Lung (tissue), 16 donors: ENCODE results near the gene KPNA2. TPM values are rescaled to one million over a fixed set of nuclear protein-coding genes. Genes with fewer than 3 reads are reported as not detected.
A peak's percentile ranks its signal among the peaks of the same experiment; 100 is the strongest.

Source experiments
- ATAC-seq: fragments of 200-7000 bp; cut with Tn5 transposase; one replicate; pipeline ENCODE4 v1.9.1; 2020; ENCODE audit warnings: moderate number of reproducible peaks; ENCODE audit not compliant: insufficient read depth, low FRiP score
- DNase-seq, 3 donors: peaks; one replicate each; pipeline ENCODE4 v3.0.0-alpha.2; 2013 to 2017
- H3K27ac ChIP-seq, 2 donors: one replicate each; pipeline ENCODE4 v1.5.1; 2013; ENCODE audit warnings: mild to moderate bottlenecking in 2 of 2, moderate library complexity in 2 of 2, control low read depth in 1 of 2, inconsistent platforms in 1 of 2, low read depth in 1 of 2, low read length in 1 of 2
- H3K27me3 ChIP-seq, 3 donors: one replicate each; pipeline ENCODE4 v1.5.1; 2013; ENCODE audit warnings: low read length in 2 of 3; ENCODE audit not compliant: control insufficient read depth in 3 of 3, insufficient read depth in 3 of 3
- H3K36me3 ChIP-seq, 4 donors: one replicate each; pipeline ENCODE4 v1.5.1; 2013; ENCODE audit warnings: low read length in 4 of 4, mild to moderate bottlenecking in 1 of 4, moderate library complexity in 1 of 4; ENCODE audit not compliant: control insufficient read depth in 4 of 4, insufficient read depth in 4 of 4
- H3K4me1 ChIP-seq, 5 donors: one replicate each; pipeline ENCODE4 v1.5.1; 2013; ENCODE audit warnings: low read length in 5 of 5, mild to moderate bottlenecking in 2 of 5, moderate library complexity in 1 of 5; ENCODE audit not compliant: control insufficient read depth in 5 of 5, insufficient read depth in 5 of 5
- H3K4me3 ChIP-seq: one replicate; pipeline ENCODE4 v1.5.1; 2013; ENCODE audit warnings: mild to moderate bottlenecking, control low read depth, moderate library complexity
- H3K9ac ChIP-seq, 2 donors: one replicate each; pipeline ENCODE4 v1.5.1; 2013; ENCODE audit warnings: low read length in 2 of 2, control low read depth in 1 of 2; ENCODE audit not compliant: insufficient read depth in 1 of 2
- H3K9me3 ChIP-seq, 4 donors: one replicate each; pipeline ENCODE4 v1.5.1; 2013; ENCODE audit warnings: low read length in 3 of 4, mild to moderate bottlenecking in 1 of 4, moderate library complexity in 1 of 4; ENCODE audit not compliant: control insufficient read depth in 4 of 4, insufficient read depth in 3 of 4
- CTCF ChIP-seq: IDR thresholded peaks from 2 replicates; pipeline ENCODE4 v1.5.1; 2012; ENCODE audit warnings: mild to moderate bottlenecking; ENCODE audit errors: control extremely low read depth, extremely low read depth
- WGBS, 2 donors: extraction: QIAGEN DNeasy Blood & Tissue Kit; methylation state at CpG; one replicate each; pipeline ENCODE4 v1.1.7; 2013; 5-methylcytosine and 5-hydroxymethylcytosine counted together
- long read RNA-seq, 5 donors: transcript quantifications; one replicate each; lab custom pipeline, GENCODE V29; 2026
- polyA plus RNA-seq, 2 donors: library from polyadenylated mRNA; stranded (reverse); fragments of 200-250 nt; gene quantifications; one replicate each; pipeline ENCODE4 v1.2.1, GENCODE V29; 2013
- total RNA-seq, 2 donors: library from RNA; depleted of rRNA in 1 of 2; stranded (reverse); fragments of >200 nt in 1 of 2; gene quantifications; one replicate each; pipeline ENCODE4 v1.2.1, GENCODE V29; 2014 to 2021
- donor health status: control.
- donor health status: control.
- donor health status: Bipolar disorder and iron deficiency.
- donor health status: healthy.
- donor health status: DM: yes; HTN: yes; CAD: no.

KPNA2 gene
- total RNA-seq (10 to 100 TPM; 17.5 to 20.2 TPM), polyA plus RNA-seq (10 to 100 TPM; 16.1 to 24.4 TPM)
- long read RNA-seq, donor 1, transcript KPNA2-201 (11 exons, 2,181 nt) = major isoform, 30 of 44 reads
- long read RNA-seq, donor 1, partial matches to known transcripts = 13 of 44 reads
- long read RNA-seq, donor 1, other reads (novel, unspliced or antisense) = 0 of 44 reads
- long read RNA-seq, donor 2, transcript KPNA2-201 (11 exons, 2,181 nt) = major isoform, 8 of 25 reads
- long read RNA-seq, donor 2, partial matches to known transcripts = 16 of 25 reads
- long read RNA-seq, donor 2, other reads (novel, unspliced or antisense) = 0 of 25 reads
- long read RNA-seq, donor 3, transcript KPNA2-201 (11 exons, 2,181 nt) = major isoform, 7 of 20 reads
- long read RNA-seq, donor 3, partial matches to known transcripts = 12 of 20 reads
- long read RNA-seq, donor 3, other reads (novel, unspliced or antisense) = 0 of 20 reads
- long read RNA-seq, donor 4, transcript KPNA2-201 (11 exons, 2,181 nt) = major isoform, 5 of 32 reads
- long read RNA-seq, donor 4, partial matches to known transcripts = 25 of 32 reads
- long read RNA-seq, donor 4, other reads (novel, unspliced or antisense) = 0 of 32 reads
- long read RNA-seq, donor 5, transcript KPNA2-201 (11 exons, 2,181 nt) = major isoform, 20 of 56 reads
- long read RNA-seq, donor 5, partial matches to known transcripts = 33 of 56 reads
- long read RNA-seq, donor 5, other reads (novel, unspliced or antisense) = 0 of 56 reads

- H3K27me3 ChIP-seq = no peaks in the 10 kb centered on the region
- H3K36me3 ChIP-seq = peaks cover 0 to 10% (median 5%) of the 10 kb centered on the region in 4 donors
- WGBS, 2 donors = 0% methylated on average over 65 to 69 of the region's 72 CpGs
- H3K4me3 ChIP-seq = peak within 1 kb of the TSS; percentile 93
- H3K4me1 ChIP-seq = peaks cover 0 to 24% (median 0%) of the 10 kb centered on the region in 5 donors
- ATAC-seq (peak; percentile 95), DNase-seq (peak; percentile 98 to 99 (median 99))
- TF ChIP-seq CTCF = no peak
- H3K9me3 ChIP-seq = no peaks in the 10 kb centered on the region
- peak within 1 kb of the TSS; percentile 68 to 88 for H3K9ac ChIP-seq
- peak within 1 kb of the TSS; percentile 24 to 88 for H3K27ac ChIP-seq
Measured at GRCh38 chr17:68035523-68036303, at the start of gene KPNA2. KPNA2 (plus strand) TSS chr17:68035735; CDS start chr17:68037133, 1,398 bp downstream.

GRCh38 chr17:67990909-67991308 lies 44.6 kb upstream of the KPNA2 start:
- TF ChIP-seq CTCF = no peak
- H3K4me3 ChIP-seq = no peak overlapping the region
- H3K36me3 ChIP-seq = peaks cover 0 to 3% (median 0%) of the 10 kb centered on the region in 4 donors
- no peaks in the 10 kb centered on the region for H3K9me3 ChIP-seq
- H3K27me3 ChIP-seq = no peaks in the 10 kb centered on the region
- no peak for DNase-seq
- H3K9ac ChIP-seq = no peak overlapping the region
- H3K27ac ChIP-seq = no peak overlapping the region
- ATAC-seq = no peak
- WGBS, 2 donors = 96 to 97% methylated on average over 4 of the region's 4 CpGs
- peaks cover 3 to 18% (median 4%) of the 10 kb centered on the region in 5 donors for H3K4me1 ChIP-seq

- ATAC-seq (no peak), DNase-seq (peak in 1 of 3 donors; percentile 22)
- Histone ChIP-seq H3K4me3 (peak overlapping the region; percentile 58), H3K9ac (peak overlapping the region; percentile 83 to 87), H3K27me3 (no peaks in the 10 kb centered on the region), H3K36me3 (peaks cover 0 to 3% (median 0%) of the 10 kb centered on the region in 4 donors), H3K4me1 (peaks cover 3 to 18% (median 4%) of the 10 kb centered on the region in 5 donors), H3K9me3 (no peaks in the 10 kb centered on the region), H3K27ac (peak overlapping the region; percentile 90 to 95)
- 6 to 8% methylated on average over 18 of the region's 18 CpGs for WGBS, 2 donors
- TF ChIP-seq CTCF = no peak
Measured at GRCh38 chr17:67992548-67993152, 42.9 kb upstream of the KPNA2 start.
